Esophagus squamous epithelium (tissue), 5 donors: ENCODE measurements around the gene ADAM10. TPM values are rescaled to one million over a fixed set of nuclear protein-coding genes. Genes with fewer than 3 reads are reported as not detected.

Experiments
- DNase-seq: peaks from one replicate; lab custom pipeline; 2025; lab: John Stamatoyannopoulos, UW
- H3K27ac ChIP-seq, 4 donors: fragments of 200-600 bp; sonication (generic); one replicate each; pipeline ENCODE4 v1.5.1; 2016 to 2019; ENCODE audit warnings: mild to moderate bottlenecking in 1 of 4
- H3K27me3 ChIP-seq, 4 donors: fragments of 200-600 bp; sonication (generic); 1 replicate in 3 of 4; 2 replicates in 1 of 4; pipeline versions ENCODE4 v1.5.1 to v1.6.0; 2017 to 2021; ENCODE audit warnings: antibody characterized with exemption in 1 of 4
- H3K36me3 ChIP-seq, 3 donors: fragments of 200-600 bp; sonication (generic); one replicate each; pipeline ENCODE4 v1.5.1; 2016 to 2019
- H3K4me1 ChIP-seq, 3 donors: fragments of 200-600 bp; sonication (generic); one replicate each; pipeline ENCODE4 v1.5.1; 2017 to 2019
- H3K4me3 ChIP-seq, 4 donors: fragments of 200-600 bp; sonication (generic); 1 replicate in 3 of 4; 2 replicates in 1 of 4; pipeline ENCODE4 v1.5.1; 2016 to 2019; ENCODE audit warnings: mild to moderate bottlenecking in 2 of 4, moderate library complexity in 1 of 4
- H3K9me3 ChIP-seq, 3 donors: fragments of 200-600 bp; sonication (generic); one replicate each; pipeline ENCODE4 v1.5.1; 2016 to 2019
- CTCF ChIP-seq, 6 experiments: fragments of 450-650 bp in 4 of 6; fragments of 200-600 bp in 2 of 6; sonication (generic) in 2 of 6; IDR thresholded peaks; one replicate each; pipeline ENCODE4 v1.5.1; 2016 to 2019; ENCODE audit warnings: antibody characterized with exemption in 6 of 6, mild to moderate bottlenecking in 4 of 6, moderate library complexity in 4 of 6
- POLR2A ChIP-seq, 4 donors: fragments of 450-650 bp; IDR thresholded peaks; one replicate each; pipeline ENCODE4 v1.6.1; 2017; ENCODE audit warnings: antibody characterized with exemption in 4 of 4, mild to moderate bottlenecking in 4 of 4, moderate library complexity in 3 of 4
- WGBS, 2 donors: methylation state at CpG; one replicate each; pipeline ENCODE4 v1.1.5; 2018; 5-methylcytosine and 5-hydroxymethylcytosine counted together
- intact Hi-C: fragments of 100-400 bp; cut with DNase I; formaldehyde crosslinking; loops from one replicate; pipeline ENCODE4 v1.15.0; 2022
- total RNA-seq, 4 donors: library from RNA; depleted of rRNA; stranded (reverse); fragments of >200 nt; gene quantifications; one replicate each; pipeline ENCODE4 v1.1.0, GENCODE V29; 2016
- donor health status: DM: yes; HTN: yes; CAD: no.

ADAM10 gene
- total RNA-seq, 4 donors from 2014 or later = 34.3 to 61.3 (median 52.8) TPM

GRCh38 chr15:58682234-58682633 lies 67.3 kb downstream of the ADAM10 start:
- no peak for TF ChIP-seq POLR2A (IDR thresholded peaks at IDR 0.05)
- no peak for TF ChIP-seq CTCF (IDR thresholded peaks at IDR 0.05)
- 82 to 94% methylated on average over 2 of the region's 2 CpGs for WGBS, 2 donors
- peaks cover 0 to 9% (median 0%) of the 10 kb centered on the region in 3 donors for H3K36me3 ChIP-seq
- no peak for DNase-seq
- no peaks in the 10 kb centered on the region for H3K9me3 ChIP-seq
- intact Hi-C loops = no loop called here
- H3K27ac ChIP-seq = no peak overlapping the region
- H3K4me3 ChIP-seq = no peak overlapping the region
- peaks cover 0 to 10% (median 0%) of the 10 kb centered on the region in 3 donors for H3K4me1 ChIP-seq
- H3K27me3 ChIP-seq = no peaks in the 10 kb centered on the region

- DNase-seq = no peak
- H3K36me3 ChIP-seq = peaks cover 0 to 35% (median 0%) of the 10 kb centered on the region in 3 donors
- H3K4me1 ChIP-seq = no peaks in the 10 kb centered on the region
- WGBS, 2 donors = 43 to 45% methylated on average over 2 of the region's 2 CpGs
- no peak overlapping the region for H3K4me3 ChIP-seq
- intact Hi-C loops = no loop called here
- H3K27me3 ChIP-seq = no peaks in the 10 kb centered on the region
- H3K27ac ChIP-seq = no peak overlapping the region
- no peaks in the 10 kb centered on the region for H3K9me3 ChIP-seq
- TF ChIP-seq POLR2A (IDR thresholded peaks at IDR 0.05) (no peak), CTCF (IDR thresholded peaks at IDR 0.05) (no peak)
Observed at GRCh38 chr15:58678683-58679082, 70.8 kb downstream of the ADAM10 start.

GRCh38 chr15:58677426-58677825 lies 72.1 kb downstream of the ADAM10 start:
- TF ChIP-seq CTCF (IDR thresholded peaks at IDR 0.05) (no peak), POLR2A (IDR thresholded peaks at IDR 0.05) (no peak)
- WGBS, 2 donors = 76 to 88% methylated on average over 1 of the region's 1 CpG
- Histone ChIP-seq H3K27me3 (no peaks in the 10 kb centered on the region), H3K4me1 (no peaks in the 10 kb centered on the region), H3K27ac (no peak overlapping the region), H3K4me3 (no peak overlapping the region), H3K9me3 (no peaks in the 10 kb centered on the region), H3K36me3 (peaks cover 0 to 37% (median 0%) of the 10 kb centered on the region in 3 donors)
- DNase-seq = no peak
- intact Hi-C loops = no loop called here

- 80 to 92% methylated on average over 4 of the region's 4 CpGs for WGBS, 2 donors
- Histone ChIP-seq H3K27me3 (no peaks in the 10 kb centered on the region), H3K36me3 (peaks cover 0 to 37% (median 0%) of the 10 kb centered on the region in 3 donors), H3K4me3 (no peak overlapping the region), H3K27ac (no peak overlapping the region), H3K9me3 (no peaks in the 10 kb centered on the region), H3K4me1 (no peaks in the 10 kb centered on the region)
- TF ChIP-seq CTCF (IDR thresholded peaks at IDR 0.05) (no peak), POLR2A (IDR thresholded peaks at IDR 0.05) (no peak)
- intact Hi-C loops = no loop called here
- DNase-seq = no peak
Observed at GRCh38 chr15:58676766-58677165, 72.7 kb downstream of the ADAM10 start.

- intact Hi-C loops = no loop called here
- TF ChIP-seq CTCF (IDR thresholded peaks at IDR 0.05) (no peak), POLR2A (IDR thresholded peaks at IDR 0.05) (no peak)
- DNase-seq = no peak
- Histone ChIP-seq H3K9me3 (no peaks in the 10 kb centered on the region), H3K4me1 (peaks cover 0 to 14% (median 0%) of the 10 kb centered on the region in 3 donors), H3K27ac (no peak overlapping the region), H3K36me3 (peaks cover 0 to 27% (median 0%) of the 10 kb centered on the region in 3 donors), H3K4me3 (no peak overlapping the region), H3K27me3 (no peaks in the 10 kb centered on the region)
- 92 to 94% methylated on average over 2 of the region's 2 CpGs for WGBS, 2 donors
Observed at GRCh38 chr15:58671186-58671585, 78.3 kb downstream of the ADAM10 start.
